WTC11 (cell line): ENCODE data around the gene WRAP73. TPM values are rescaled to one million over a fixed set of nuclear protein-coding genes. Genes with fewer than 3 reads are reported as not detected.

Experiments used
- ATAC-seq: fragments of 200-7000 bp; cut with Tn5 transposase; 2 replicates; pipeline ENCODE4 v1.10.0; 2021; ENCODE audit warnings: mild to moderate bottlenecking, moderate library complexity
- CTCF ChIA-PET: fragments of 300-600 bp; sonication (Branson Sonifier 250); formaldehyde crosslinking; loops from one replicate; lab custom pipeline; 2021; ENCODE audit warnings: antibody characterized with exemption; lab: Charles Lee
- POLR2A ChIA-PET: fragments of 350-600 bp; sonication (Branson Sonifier 250); formaldehyde crosslinking; loops from one replicate; lab custom pipeline; 2021; ENCODE audit warnings: antibody characterized with exemption; lab: Charles Lee
- DNase-seq: peaks from one replicate; pipeline ENCODE4 v3.0.0; 2021; ENCODE audit warnings: low spot score
- H3K27ac Mint-ChIP-seq: 2 replicates; pipeline ENCODE4 v1.8.0; 2021; ENCODE audit warnings: mixed read lengths
- H3K27me3 Mint-ChIP-seq: 2 replicates; pipeline ENCODE4 v1.8.0; 2021; ENCODE audit warnings: low read depth, mild to moderate bottlenecking, moderate library complexity, mixed read lengths
- H3K36me3 Mint-ChIP-seq: 2 replicates; pipeline ENCODE4 v1.8.0; 2021; ENCODE audit warnings: mixed read lengths
- H3K4me1 Mint-ChIP-seq: 2 replicates; pipeline ENCODE4 v1.8.0; 2022; ENCODE audit warnings: mixed read lengths
- H3K4me3 Mint-ChIP-seq: 2 replicates; pipeline ENCODE4 v1.8.0; 2021; ENCODE audit warnings: mild to moderate bottlenecking, moderate library complexity, mixed read lengths
- H3K9me3 Mint-ChIP-seq: 2 replicates; pipeline ENCODE4 v1.8.0; 2021; ENCODE audit warnings: mixed read lengths
- AR ChIP-seq: fragments of 250-450 bp; sonication (Bioruptor Pico); IDR thresholded peaks from 2 replicates; pipeline ENCODE4 v1.9.0; 2021; ENCODE audit warnings: mild to moderate bottlenecking
- ARID4B ChIP-seq: sonication (generic); formaldehyde crosslinking; IDR thresholded peaks from 2 replicates; pipeline ENCODE4 v1.8.0; 2023; ENCODE audit warnings: missing genetic modification reagents, mild to moderate bottlenecking, borderline replicate concordance
- HMGA2 ChIP-seq: fragments of 250-450 bp; sonication (Bioruptor Pico); IDR thresholded peaks from 2 replicates; pipeline ENCODE4 v1.4.0; 2021; ENCODE audit warnings: mild to moderate bottlenecking, moderate library complexity
- IRF2 ChIP-seq: sonication (generic); formaldehyde crosslinking; IDR thresholded peaks from 2 replicates; pipeline ENCODE4 v1.8.0; 2022; ENCODE audit warnings: low read depth, missing genetic modification reagents, borderline replicate concordance
- KAT7 ChIP-seq: sonication (generic); formaldehyde crosslinking; IDR thresholded peaks from 2 replicates; pipeline ENCODE4 v1.8.1; 2023; ENCODE audit warnings: missing genetic modification reagents, mild to moderate bottlenecking, borderline replicate concordance
- MXD4 ChIP-seq: fragments of 250-450 bp; sonication (Bioruptor Pico); IDR thresholded peaks from 2 replicates; pipeline ENCODE4 v1.8.0; 2021; ENCODE audit warnings: mild to moderate bottlenecking, moderate library complexity, borderline replicate concordance
- NFATC4 ChIP-seq: fragments of 250-450 bp; sonication (Bioruptor Pico); IDR thresholded peaks from 2 replicates; pipeline ENCODE4 v1.9.0; 2021; ENCODE audit warnings: mild to moderate bottlenecking
- NR3C1 ChIP-seq: sonication (generic); formaldehyde crosslinking; conservative IDR thresholded peaks from 2 replicates; pipeline ENCODE4 v1.8.1; 2023; ENCODE audit warnings: low read depth, mild to moderate bottlenecking, missing genetic modification reagents
- RORB ChIP-seq: fragments of 250-450 bp; sonication (Bioruptor Pico); IDR thresholded peaks from 2 replicates; pipeline ENCODE4 v1.9.0; 2021; ENCODE audit warnings: mild to moderate bottlenecking
- SMAD3 ChIP-seq: sonication (generic); formaldehyde crosslinking; IDR thresholded peaks from 2 replicates; pipeline ENCODE4 v1.8.0; 2022; ENCODE audit warnings: missing genetic modification reagents, mild to moderate bottlenecking, borderline replicate concordance
- TEAD1 ChIP-seq: sonication (generic); formaldehyde crosslinking; IDR thresholded peaks from 2 replicates; pipeline ENCODE4 v1.8.0; 2022; ENCODE audit warnings: mild to moderate bottlenecking, missing genetic modification reagents
- TP53 ChIP-seq: sonication (generic); formaldehyde crosslinking; IDR thresholded peaks from 2 replicates; pipeline ENCODE4 v1.8.1; 2023; ENCODE audit warnings: mild to moderate bottlenecking, missing genetic modification reagents
- ZBTB43 ChIP-seq: sonication (generic); formaldehyde crosslinking; IDR thresholded peaks from 2 replicates; pipeline ENCODE4 v1.8.1; 2023; ENCODE audit warnings: mild to moderate bottlenecking, missing genetic modification reagents
- ZNF396 ChIP-seq: fragments of 250-450 bp; sonication (Bioruptor Pico); IDR thresholded peaks from 2 replicates; pipeline ENCODE4 v1.8.0; 2021; ENCODE audit warnings: mild to moderate bottlenecking, moderate library complexity, borderline replicate concordance
- total RNA-seq: library from RNA; stranded (reverse); gene quantifications from 3 replicates; pipeline ENCODE4 v1.2.3, GENCODE V29; 2021
- TF ChIP-seq, protein P1 (sequence below): fragments of 200-600 bp; IDR thresholded peaks from 2 replicates; pipeline ENCODE4 v1.8.0; 2022; ENCODE audit warnings: antibody characterized with exemption
- TF ChIP-seq, protein P2 (sequence below): fragments of 250-450 bp; sonication (Bioruptor Pico); conservative IDR thresholded peaks from 2 replicates; pipeline ENCODE4 v1.9.0; 2021; ENCODE audit warnings: mild to moderate bottlenecking
- TF ChIP-seq, protein P3 (sequence below): sonication (generic); formaldehyde crosslinking; IDR thresholded peaks from 2 replicates; pipeline ENCODE4 v1.8.0; 2022; ENCODE audit warnings: missing genetic modification reagents

WRAP73 gene
- total RNA-seq, 1 experiment from 2014 or later, result 39.2 TPM

DNA sequence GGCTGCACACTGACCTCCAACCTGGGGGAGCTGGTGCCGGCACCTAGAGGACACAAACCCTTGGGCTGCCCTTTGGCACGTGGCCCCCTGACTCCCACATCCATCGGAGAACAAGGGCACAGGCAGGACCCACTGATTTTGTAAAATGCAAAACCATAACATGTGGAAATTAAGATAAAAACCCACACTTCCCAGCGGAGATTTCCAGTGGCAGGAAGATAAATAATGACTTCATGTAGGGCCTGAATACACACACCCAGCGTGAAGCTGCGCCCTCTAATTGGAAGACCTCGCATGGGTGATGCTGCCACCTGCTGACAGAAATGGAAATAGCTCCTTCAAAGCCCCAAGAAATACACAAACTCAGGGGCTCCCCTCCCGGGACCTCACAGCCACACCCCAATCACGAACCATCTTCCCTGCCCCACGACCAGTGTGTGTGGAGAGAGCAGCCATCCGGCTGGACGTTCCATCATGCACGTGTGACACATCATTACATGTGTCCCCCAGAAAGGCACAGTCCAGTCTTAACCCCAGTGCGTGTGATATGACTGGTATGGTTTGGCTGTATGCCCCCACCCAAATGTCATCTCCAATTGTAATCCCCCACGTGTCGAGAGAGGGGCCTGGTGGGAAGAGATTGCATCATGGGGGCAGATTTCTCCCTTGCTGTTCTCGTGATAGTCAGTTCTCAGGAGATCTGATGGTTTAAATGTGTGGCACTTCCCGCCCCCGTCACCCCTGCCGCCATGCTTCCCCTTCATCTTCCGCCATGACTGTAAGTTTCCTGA lies 30.8 kb downstream of the WRAP73 start:
- no peak overlapping the region for H3K27ac Mint-ChIP-seq
- no peaks in the 10 kb centered on the region for H3K36me3 Mint-ChIP-seq
- ChIA-PET CTCF (interaction anchor here (0.5 to 3.9 kb wide), 64 partner anchors 9 to 1419 kb away, joined by 3 to 86 read pairs (median 4); partner anchors contain the start of genes MEGF6 and TP73), POLR2A (interaction anchor here (1.0 kb wide), 1 partner anchor 128 kb away, joined by 4 read pairs; no protein-coding TSS in a partner anchor)
- ATAC-seq (peak; percentile 81), DNase-seq (peak; percentile 78)
- peaks cover 8% of the 10 kb centered on the region for H3K27me3 Mint-ChIP-seq
- H3K9me3 Mint-ChIP-seq, result no peaks in the 10 kb centered on the region
- H3K4me1 Mint-ChIP-seq, result peaks cover 24% of the 10 kb centered on the region
- no peak overlapping the region for H3K4me3 Mint-ChIP-seq
- TF ChIP-seq TP53, result no peak
- TF ChIP-seq KAT7 (CRISPR knock-in tag), result no peak
- TF ChIP-seq, protein P1, sequence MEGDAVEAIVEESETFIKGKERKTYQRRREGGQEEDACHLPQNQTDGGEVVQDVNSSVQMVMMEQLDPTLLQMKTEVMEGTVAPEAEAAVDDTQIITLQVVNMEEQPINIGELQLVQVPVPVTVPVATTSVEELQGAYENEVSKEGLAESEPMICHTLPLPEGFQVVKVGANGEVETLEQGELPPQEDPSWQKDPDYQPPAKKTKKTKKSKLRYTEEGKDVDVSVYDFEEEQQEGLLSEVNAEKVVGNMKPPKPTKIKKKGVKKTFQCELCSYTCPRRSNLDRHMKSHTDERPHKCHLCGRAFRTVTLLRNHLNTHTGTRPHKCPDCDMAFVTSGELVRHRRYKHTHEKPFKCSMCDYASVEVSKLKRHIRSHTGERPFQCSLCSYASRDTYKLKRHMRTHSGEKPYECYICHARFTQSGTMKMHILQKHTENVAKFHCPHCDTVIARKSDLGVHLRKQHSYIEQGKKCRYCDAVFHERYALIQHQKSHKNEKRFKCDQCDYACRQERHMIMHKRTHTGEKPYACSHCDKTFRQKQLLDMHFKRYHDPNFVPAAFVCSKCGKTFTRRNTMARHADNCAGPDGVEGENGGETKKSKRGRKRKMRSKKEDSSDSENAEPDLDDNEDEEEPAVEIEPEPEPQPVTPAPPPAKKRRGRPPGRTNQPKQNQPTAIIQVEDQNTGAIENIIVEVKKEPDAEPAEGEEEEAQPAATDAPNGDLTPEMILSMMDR, result peak; percentile 77
- no peak for TF ChIP-seq MXD4 (CRISPR knock-in tag)
- TF ChIP-seq ZBTB43, result no peak

GRCh38 chr1:3618531-3618880 lies 31.4 kb downstream of the WRAP73 start:
- no peak overlapping the region for H3K4me3 Mint-ChIP-seq
- peaks cover 24% of the 10 kb centered on the region for H3K4me1 Mint-ChIP-seq
- no peak overlapping the region for H3K27ac Mint-ChIP-seq
- ATAC-seq (peak; percentile 33), DNase-seq (no peak)
- peaks cover 8% of the 10 kb centered on the region for H3K27me3 Mint-ChIP-seq
- no peaks in the 10 kb centered on the region for H3K36me3 Mint-ChIP-seq
- CTCF ChIA-PET, result interaction anchor here (0.6 to 3.9 kb wide), 55 partner anchors 8 to 1419 kb away, joined by 3 to 86 read pairs (median 5); partner anchors contain the start of genes MEGF6 and TP73
- POLR2A ChIA-PET, result interaction anchor here (1.0 kb wide), 1 partner anchor 128 kb away, joined by 4 read pairs; no protein-coding TSS in a partner anchor
- no peaks in the 10 kb centered on the region for H3K9me3 Mint-ChIP-seq
- TF ChIP-seq AR (CRISPR knock-in tag), result no peak
- TF ChIP-seq HMGA2 (CRISPR knock-in tag), result no peak
- TF ChIP-seq, protein P2, sequence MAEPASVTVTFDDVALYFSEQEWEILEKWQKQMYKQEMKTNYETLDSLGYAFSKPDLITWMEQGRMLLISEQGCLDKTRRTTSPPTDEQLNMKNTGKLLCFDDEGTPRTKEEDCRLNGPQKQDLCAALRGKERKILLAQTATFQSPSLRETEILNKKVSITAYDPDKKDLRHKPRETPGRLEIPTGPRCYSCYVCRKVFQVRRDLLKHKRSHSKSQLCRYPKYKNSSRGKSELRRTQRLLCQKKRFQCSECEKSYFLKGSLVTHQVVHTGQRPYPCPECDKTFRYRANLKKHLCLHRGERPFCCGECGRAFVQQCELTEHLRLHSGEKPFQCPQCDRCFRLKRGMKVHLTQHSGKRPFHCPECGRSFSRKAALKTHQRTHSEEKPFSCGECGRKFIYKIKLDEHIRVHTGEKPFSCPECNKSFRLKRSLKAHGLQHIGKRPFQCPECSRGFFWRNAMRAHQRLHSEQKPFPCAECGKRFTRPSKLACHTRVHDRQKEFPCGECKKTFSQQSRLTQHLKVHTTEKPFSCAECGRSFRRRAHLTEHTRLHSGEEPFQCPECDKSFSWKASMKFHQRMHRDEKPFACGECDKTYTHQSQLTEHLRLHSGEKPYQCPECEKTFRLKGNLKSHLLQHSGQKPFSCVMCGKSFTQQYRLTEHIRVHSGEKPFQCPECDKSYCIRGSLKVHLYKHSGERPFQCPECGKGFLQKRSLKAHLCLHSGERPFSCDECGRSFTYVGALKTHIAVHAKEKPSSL (CRISPR knock-in tag), result no peak
- TF ChIP-seq ZNF396 (CRISPR knock-in tag), result no peak
- TF ChIP-seq, protein P3, sequence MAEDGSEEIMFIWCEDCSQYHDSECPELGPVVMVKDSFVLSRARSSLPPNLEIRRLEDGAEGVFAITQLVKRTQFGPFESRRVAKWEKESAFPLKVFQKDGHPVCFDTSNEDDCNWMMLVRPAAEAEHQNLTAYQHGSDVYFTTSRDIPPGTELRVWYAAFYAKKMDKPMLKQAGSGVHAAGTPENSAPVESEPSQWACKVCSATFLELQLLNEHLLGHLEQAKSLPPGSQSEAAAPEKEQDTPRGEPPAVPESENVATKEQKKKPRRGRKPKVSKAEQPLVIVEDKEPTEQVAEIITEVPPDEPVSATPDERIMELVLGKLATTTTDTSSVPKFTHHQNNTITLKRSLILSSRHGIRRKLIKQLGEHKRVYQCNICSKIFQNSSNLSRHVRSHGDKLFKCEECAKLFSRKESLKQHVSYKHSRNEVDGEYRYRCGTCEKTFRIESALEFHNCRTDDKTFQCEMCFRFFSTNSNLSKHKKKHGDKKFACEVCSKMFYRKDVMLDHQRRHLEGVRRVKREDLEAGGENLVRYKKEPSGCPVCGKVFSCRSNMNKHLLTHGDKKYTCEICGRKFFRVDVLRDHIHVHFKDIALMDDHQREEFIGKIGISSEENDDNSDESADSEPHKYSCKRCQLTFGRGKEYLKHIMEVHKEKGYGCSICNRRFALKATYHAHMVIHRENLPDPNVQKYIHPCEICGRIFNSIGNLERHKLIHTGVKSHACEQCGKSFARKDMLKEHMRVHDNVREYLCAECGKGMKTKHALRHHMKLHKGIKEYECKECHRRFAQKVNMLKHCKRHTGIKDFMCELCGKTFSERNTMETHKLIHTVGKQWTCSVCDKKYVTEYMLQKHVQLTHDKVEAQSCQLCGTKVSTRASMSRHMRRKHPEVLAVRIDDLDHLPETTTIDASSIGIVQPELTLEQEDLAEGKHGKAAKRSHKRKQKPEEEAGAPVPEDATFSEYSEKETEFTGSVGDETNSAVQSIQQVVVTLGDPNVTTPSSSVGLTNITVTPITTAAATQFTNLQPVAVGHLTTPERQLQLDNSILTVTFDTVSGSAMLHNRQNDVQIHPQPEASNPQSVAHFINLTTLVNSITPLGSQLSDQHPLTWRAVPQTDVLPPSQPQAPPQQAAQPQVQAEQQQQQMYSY (CRISPR knock-in tag), result no peak
- no peak for TF ChIP-seq MXD4 (CRISPR knock-in tag)
- no peak for TF ChIP-seq NFATC4 (CRISPR knock-in tag)
- no peak for TF ChIP-seq SMAD3 (CRISPR knock-in tag)
- no peak for TF ChIP-seq RORB (CRISPR knock-in tag)
- TF ChIP-seq TEAD1, result no peak
- no peak for TF ChIP-seq IRF2 (CRISPR knock-in tag)
- TF ChIP-seq ARID4B (CRISPR knock-in tag), result no peak
- TF ChIP-seq NR3C1 (CRISPR knock-in tag), result no peak
